ENCODE results near the gene UBP1. TPM values are rescaled to one million over a fixed set of nuclear protein-coding genes. Genes with fewer than 3 reads are reported as not detected.

Gene UBP1
- total RNA-seq, 1 donor from 2014 or later: 55.8 TPM

DNA sequence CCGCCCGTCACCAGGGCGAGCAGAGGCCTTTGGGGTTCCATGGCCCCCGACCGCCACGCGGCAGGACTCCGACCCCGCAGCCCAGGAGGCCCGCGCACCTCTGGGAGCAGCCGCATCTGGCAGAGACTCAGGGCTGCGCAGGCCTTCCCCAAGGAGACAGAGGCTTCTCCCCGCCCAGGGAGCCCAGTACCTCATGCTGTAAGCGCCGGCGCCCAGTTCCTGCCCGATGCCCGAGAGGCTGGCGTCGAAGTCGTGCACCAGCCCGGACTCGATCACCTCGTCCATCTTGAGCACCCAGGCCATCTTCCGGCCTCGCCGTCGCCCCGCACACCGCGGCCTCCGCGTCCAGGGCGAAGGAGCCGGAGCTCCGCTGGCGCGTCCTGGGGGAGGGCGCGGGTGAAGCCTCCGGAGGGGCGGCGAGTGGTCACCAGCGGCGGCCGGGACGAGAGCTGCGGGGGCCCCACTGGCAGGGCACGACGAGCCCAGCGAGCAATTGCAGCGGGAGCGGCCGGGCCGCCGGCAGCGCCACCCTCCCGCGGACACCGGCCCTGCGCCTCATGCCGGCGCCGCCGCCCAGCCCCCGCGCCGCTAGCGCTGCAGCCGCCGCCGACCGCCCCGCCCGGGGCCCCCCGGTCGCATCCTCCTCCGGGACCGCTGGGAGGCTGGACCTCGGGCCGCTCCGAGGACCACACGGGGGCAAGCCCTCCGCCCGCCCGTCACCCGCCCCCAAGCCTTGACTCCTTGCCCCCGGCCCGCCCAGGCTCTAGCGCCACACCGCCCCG lies 468 bp downstream of the UBP1 start:
- Histone ChIP-seq H3K4me1 (peaks cover 8 to 20% of the 10 kb centered on the region in 2 donors), H3K27ac (peak overlapping the region; percentile 97), H3K36me3 (no peaks in the 10 kb centered on the region), H3K4me3 (peak overlapping the region; percentile 94 to 96), H3K27me3 (no peaks in the 10 kb centered on the region), H3K9me3 (no peaks in the 10 kb centered on the region)
- DNase-seq (ENCODE audit: low spot score in 2 of 2): peak; percentile 24 to 82
- intact Hi-C loops (cut with DNase I): loop anchor here (2.0 to 10.0 kb wide), 6 partner anchors 47 to 1905 kb away; partner anchors contain the start of genes CLASP2, CRTAP, GLB1 and GPD1L
- peak in 1 of 3 experiments; percentile 54 for TF ChIP-seq CTCF (IDR thresholded peaks at IDR 0.05)

GRCh38 chr3:33438881-33439545 lies 1.2 kb downstream of the UBP1 start:
- intact Hi-C loops (cut with DNase I): loop anchor here (10.0 kb wide), 1 partner anchor 1904 kb away; the partner anchor contains the start of gene STT3B
- H3K27ac ChIP-seq: peak overlapping the region; percentile 97
- DNase-seq (ENCODE audit: low spot score in 2 of 2): no peak
- no peaks in the 10 kb centered on the region for H3K27me3 ChIP-seq
- H3K4me3 ChIP-seq: peak overlapping the region; percentile 94 to 96
- no peaks in the 10 kb centered on the region for H3K9me3 ChIP-seq
- peaks cover 8 to 21% of the 10 kb centered on the region in 2 donors for H3K4me1 ChIP-seq
- no peak for TF ChIP-seq CTCF (IDR thresholded peaks at IDR 0.05)
- H3K36me3 ChIP-seq: no peaks in the 10 kb centered on the region

DNA sequence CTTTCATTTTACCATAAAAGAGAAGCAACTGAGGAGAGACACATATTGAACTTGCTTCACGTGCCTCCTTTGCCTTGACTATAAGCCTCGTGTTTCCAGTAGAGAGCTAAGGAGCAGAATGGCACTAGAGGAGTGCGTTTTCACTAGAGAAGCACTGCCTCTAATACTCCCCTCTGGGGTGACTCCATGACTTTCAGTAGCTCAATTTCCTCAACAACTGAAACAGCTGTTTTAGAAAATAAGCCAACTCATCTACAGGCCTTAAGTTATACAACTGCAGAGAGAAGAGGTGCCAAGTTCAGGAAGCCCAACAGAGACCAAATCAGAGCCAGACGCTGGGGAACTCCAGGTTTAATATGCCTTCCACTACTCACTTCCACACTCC lies 1.9 kb downstream of the UBP1 start:
- peak overlapping the region; percentile 94 to 96 for H3K4me3 ChIP-seq
- peaks cover 8 to 21% of the 10 kb centered on the region in 2 donors for H3K4me1 ChIP-seq
- H3K9me3 ChIP-seq: no peaks in the 10 kb centered on the region
- DNase-seq (ENCODE audit: low spot score in 2 of 2): no peak
- no peaks in the 10 kb centered on the region for H3K27me3 ChIP-seq
- peak overlapping the region; percentile 97 for H3K27ac ChIP-seq
- no peak for TF ChIP-seq CTCF (IDR thresholded peaks at IDR 0.05)
- intact Hi-C loops (cut with DNase I): loop anchor here (10.0 kb wide), 1 partner anchor 1903 kb away; the partner anchor contains the start of gene STT3B
- no peaks in the 10 kb centered on the region for H3K36me3 ChIP-seq

DNA sequence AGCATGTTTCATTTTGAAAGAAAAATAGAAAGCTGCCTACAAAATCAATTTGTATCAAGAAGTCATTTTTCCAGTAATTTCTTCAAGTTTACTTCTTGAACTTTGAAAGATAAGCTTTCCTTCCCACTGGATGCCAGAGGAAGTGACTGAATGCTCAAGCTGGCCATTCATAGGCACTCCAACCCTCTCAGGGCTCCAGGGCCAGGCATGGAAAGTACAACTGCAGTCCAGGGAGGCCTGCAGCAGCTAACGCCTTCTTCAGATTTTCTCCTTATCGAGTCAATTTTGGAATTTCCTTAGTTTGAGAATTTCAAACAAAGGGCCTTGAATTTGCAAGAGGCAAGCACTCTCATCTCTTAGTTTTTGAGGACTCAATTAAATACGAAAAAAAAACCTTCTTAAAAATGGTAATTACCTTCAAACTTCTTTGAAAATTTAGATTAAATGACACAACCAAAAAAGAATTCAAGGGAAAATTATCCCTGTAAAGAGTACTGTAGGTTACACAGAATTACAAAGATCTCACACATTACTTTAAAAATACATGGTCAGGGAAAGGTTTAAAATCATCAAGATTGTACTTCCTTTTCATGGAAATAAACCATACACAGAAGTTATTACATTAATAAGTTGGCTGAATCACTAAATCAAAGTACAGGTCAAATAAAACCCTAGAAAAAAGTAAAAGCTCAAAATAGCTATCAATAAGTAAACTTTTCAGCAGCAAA lies 2.5 kb downstream of the UBP1 start:
- TF ChIP-seq CTCF (IDR thresholded peaks at IDR 0.05): no peak
- Histone ChIP-seq H3K36me3 (no peaks in the 10 kb centered on the region), H3K27ac (peak overlapping the region; percentile 97), H3K9me3 (no peaks in the 10 kb centered on the region), H3K27me3 (no peaks in the 10 kb centered on the region), H3K4me3 (peak overlapping the region; percentile 94 to 96), H3K4me1 (peaks cover 8 to 24% of the 10 kb centered on the region in 2 donors)
- intact Hi-C loops (cut with DNase I): loop anchor here (10.0 kb wide), 1 partner anchor 1903 kb away; the partner anchor contains the start of gene STT3B
- no peak for DNase-seq (ENCODE audit: low spot score in 2 of 2)

- DNase-seq (ENCODE audit: low spot score in 2 of 2): no peak
- Histone ChIP-seq H3K27me3 (no peaks in the 10 kb centered on the region), H3K36me3 (no peaks in the 10 kb centered on the region), H3K4me1 (peaks cover 6 to 54% of the 10 kb centered on the region in 2 donors), H3K9me3 (no peaks in the 10 kb centered on the region), H3K27ac (no peak overlapping the region), H3K4me3 (no peak overlapping the region)
- no peak for TF ChIP-seq CTCF (IDR thresholded peaks at IDR 0.05)
- intact Hi-C loops (cut with DNase I): loop anchor here (10.0 kb wide), 1 partner anchor 1899 kb away; the partner anchor contains the start of gene STT3B
Observed at GRCh38 chr3:33433843-33434242, 6.4 kb downstream of the UBP1 start.

Data from ascending aorta (tissue), 2 donors.